Body of pancreas (tissue), 4 donors: ENCODE measurements around the gene ARHGEF17. TPM values are rescaled to one million over a fixed set of nuclear protein-coding genes. Genes with fewer than 3 reads are reported as not detected.

Source experiments
- ATAC-seq: fragments of 150-250 bp; one replicate; pipeline ENCODE4 v1.9.1; 2016
- DNase-seq, 4 donors: peaks; one replicate each; pipeline ENCODE4 v3.0.0-alpha.2; 2019
- H3K27ac ChIP-seq, 4 donors: fragments of 200-600 bp; sonication (generic); 1 replicate in 3 of 4; 2 replicates in 1 of 4; pipeline versions ENCODE4 v1.5.1 to v1.6.1; 2016 to 2019; ENCODE audit warnings: mild to moderate bottlenecking in 1 of 4, mixed read lengths in 1 of 4, moderate library complexity in 1 of 4
- H3K27me3 ChIP-seq, 2 donors: fragments of 200-600 bp; sonication (generic); one replicate each; pipeline ENCODE4 v1.6.0; 2016; ENCODE audit warnings: mild to moderate bottlenecking in 1 of 2
- H3K36me3 ChIP-seq, 2 donors: fragments of 200-600 bp; sonication (generic); replicated peaks in 1 of 2; 2 replicates each; pipeline ENCODE4 v1.5.1; 2016; ENCODE audit warnings: low read depth in 2 of 2; ENCODE audit not compliant: insufficient read depth in 1 of 2
- H3K4me1 ChIP-seq: fragments of 200-600 bp; sonication (generic); one replicate; pipeline ENCODE4 v1.6.0; 2016
- H3K4me3 ChIP-seq, 2 donors: fragments of 200-600 bp; sonication (generic); 1 replicate in 1 of 2; 2 replicates in 1 of 2; pipeline ENCODE4 v1.5.1; 2016 to 2019
- H3K9me3 ChIP-seq, 3 donors: fragments of 200-600 bp; sonication (generic); 1 replicate in 2 of 3; 2 replicates in 1 of 3; pipeline ENCODE4 v1.5.1; 2016
- POLR2A ChIP-seq, 3 donors: fragments of 450-650 bp; IDR thresholded peaks; one replicate each; pipeline ENCODE4 v1.6.1; 2016; ENCODE audit warnings: antibody characterized with exemption in 3 of 3, mild to moderate bottlenecking in 2 of 3
- WGBS, 2 donors: methylation state at CpG; one replicate each; pipeline ENCODE4 v1.1.5; 2017; 5-methylcytosine and 5-hydroxymethylcytosine counted together
- intact Hi-C: fragments of 100-400 bp; cut with DNase I; formaldehyde crosslinking; loops from one replicate; pipeline ENCODE4 v1.15.1; 2023
- total RNA-seq, 2 donors: library from RNA; depleted of rRNA; stranded (reverse); fragments of >200 nt; gene quantifications; one replicate each; pipeline ENCODE4 v1.1.0, GENCODE V29; 2016
- TF ChIP-seq, protein P1 (sequence below), 7 experiments: fragments of 450-650 bp in 4 of 7; fragments of 200-600 bp in 3 of 7; sonication (generic) in 3 of 7; IDR thresholded peaks; one replicate each; pipeline ENCODE4 v1.5.1; 2016 to 2019; ENCODE audit warnings: antibody characterized with exemption in 7 of 7

ARHGEF17 gene
- total RNA-seq, 2 donors from 2014 or later = 19.2 to 28.0 TPM

DNA sequence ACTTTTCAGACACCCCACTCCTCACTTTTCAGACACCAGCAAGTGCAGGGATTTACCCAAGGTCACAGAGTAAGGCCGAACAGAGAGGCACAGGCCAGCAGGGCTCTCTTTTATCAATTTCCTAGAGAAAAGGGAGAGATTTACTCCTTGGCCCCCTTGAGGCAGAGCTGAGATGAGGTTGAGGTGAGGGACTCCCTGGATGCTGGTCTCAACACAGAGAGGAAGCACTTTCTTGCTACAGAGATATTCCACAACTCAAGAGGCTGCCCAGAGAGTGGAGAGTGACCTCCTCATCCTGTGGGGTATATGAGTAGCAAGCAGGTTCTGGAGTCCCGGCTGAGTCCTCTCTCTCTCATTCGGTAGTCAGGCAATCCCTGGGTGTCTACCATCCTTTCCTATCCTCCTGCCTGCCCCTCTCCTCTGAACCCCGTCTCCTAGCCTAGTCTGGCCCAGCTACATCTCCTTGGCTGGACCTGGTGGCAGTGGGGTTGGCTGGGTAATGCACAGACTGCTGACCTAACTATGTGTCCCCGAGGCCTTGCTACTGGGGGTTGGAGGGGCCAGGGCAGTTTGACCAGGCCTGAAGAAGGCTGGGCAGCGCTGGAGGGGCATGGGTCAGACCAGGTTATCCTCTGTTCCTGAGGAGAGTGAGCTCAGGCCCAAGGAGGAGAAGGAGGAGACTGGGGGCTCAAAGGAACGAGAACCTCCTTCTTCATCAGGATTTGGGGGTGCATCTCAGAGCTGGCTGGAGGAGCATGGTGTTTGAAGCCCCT is 1.8 kb upstream of the ARHGEF17 start:
- peak overlapping the region in 1 of 4 donors; percentile 85 for H3K27ac ChIP-seq
- no peak for TF ChIP-seq POLR2A (IDR thresholded peaks at IDR 0.05)
- TF ChIP-seq, protein P1, sequence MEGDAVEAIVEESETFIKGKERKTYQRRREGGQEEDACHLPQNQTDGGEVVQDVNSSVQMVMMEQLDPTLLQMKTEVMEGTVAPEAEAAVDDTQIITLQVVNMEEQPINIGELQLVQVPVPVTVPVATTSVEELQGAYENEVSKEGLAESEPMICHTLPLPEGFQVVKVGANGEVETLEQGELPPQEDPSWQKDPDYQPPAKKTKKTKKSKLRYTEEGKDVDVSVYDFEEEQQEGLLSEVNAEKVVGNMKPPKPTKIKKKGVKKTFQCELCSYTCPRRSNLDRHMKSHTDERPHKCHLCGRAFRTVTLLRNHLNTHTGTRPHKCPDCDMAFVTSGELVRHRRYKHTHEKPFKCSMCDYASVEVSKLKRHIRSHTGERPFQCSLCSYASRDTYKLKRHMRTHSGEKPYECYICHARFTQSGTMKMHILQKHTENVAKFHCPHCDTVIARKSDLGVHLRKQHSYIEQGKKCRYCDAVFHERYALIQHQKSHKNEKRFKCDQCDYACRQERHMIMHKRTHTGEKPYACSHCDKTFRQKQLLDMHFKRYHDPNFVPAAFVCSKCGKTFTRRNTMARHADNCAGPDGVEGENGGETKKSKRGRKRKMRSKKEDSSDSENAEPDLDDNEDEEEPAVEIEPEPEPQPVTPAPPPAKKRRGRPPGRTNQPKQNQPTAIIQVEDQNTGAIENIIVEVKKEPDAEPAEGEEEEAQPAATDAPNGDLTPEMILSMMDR (IDR thresholded peaks at IDR 0.05) = no peak
- H3K4me3 ChIP-seq = no peak overlapping the region
- intact Hi-C loops = no loop called here
- DNase-seq (no peak), ATAC-seq (no peak)
- H3K27me3 ChIP-seq = no peaks in the 10 kb centered on the region
- peaks cover 28% of the 10 kb centered on the region for H3K4me1 ChIP-seq
- WGBS, 2 donors = 61 to 69% methylated on average over 6 to 7 of the region's 7 CpGs
- H3K36me3 ChIP-seq = no peaks in the 10 kb centered on the region
- H3K9me3 ChIP-seq = no peaks in the 10 kb centered on the region

DNA sequence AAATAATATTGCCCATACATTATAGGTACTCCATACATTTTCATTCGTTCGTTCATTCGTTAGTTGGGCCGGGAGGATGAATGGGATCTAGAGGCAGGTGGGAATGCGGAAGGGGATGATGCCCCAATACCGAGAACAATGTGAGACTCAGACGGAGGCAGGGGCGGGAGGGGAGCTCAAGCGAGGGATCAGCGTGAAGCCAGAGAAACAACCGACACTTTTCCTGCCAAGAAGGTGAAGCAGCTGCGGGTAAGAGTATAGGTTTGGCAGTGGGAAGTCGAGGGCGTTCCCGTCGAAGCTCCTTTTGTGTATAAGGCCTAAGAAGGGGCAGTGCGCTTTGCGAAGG is 1.1 kb upstream of the ARHGEF17 start:
- intact Hi-C loops = no loop called here
- 11 to 16% methylated on average over 18 of the region's 18 CpGs for WGBS, 2 donors
- H3K4me1 ChIP-seq = peaks cover 34% of the 10 kb centered on the region

DNA sequence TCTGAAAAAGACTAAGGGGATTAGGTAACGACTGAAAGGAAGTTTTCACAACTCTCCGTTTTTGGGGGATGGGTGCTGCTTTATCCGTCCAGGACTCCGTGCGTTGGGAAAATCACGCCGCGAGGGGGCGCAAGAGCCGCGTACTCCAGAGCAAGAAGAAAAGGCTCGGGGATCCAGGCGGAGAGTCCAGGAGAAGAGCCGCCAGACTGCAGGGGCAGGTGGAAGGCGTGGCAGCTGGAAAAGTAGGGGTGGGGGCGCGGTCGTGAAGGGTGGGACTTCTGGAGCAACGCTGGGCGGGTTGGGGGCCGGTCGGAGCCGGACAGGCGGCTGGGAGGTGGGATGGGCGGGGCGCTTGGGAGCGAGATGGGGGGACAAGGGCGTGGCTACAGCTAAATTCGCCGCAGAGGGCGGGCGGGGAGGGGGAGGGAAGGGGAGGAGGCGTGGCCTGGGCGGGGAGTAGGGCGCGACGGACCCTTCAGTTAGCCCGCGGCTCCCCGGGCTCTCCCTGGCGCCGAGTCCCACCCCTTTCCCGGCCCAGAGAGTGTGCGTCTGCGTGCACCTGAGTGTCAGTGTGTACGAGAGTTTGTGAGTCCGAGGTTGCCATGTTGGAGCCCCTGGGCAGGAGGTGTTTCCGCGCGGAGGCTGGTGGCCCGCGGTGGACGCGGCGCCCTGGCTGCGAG is 613 bp upstream of the ARHGEF17 start:
- TF ChIP-seq, protein P1 (IDR thresholded peaks at IDR 0.05) = peak; percentile 77 to 97 (median 95)
- TF ChIP-seq POLR2A (IDR thresholded peaks at IDR 0.05) = peak; percentile 38 to 76 (median 63)
- Histone ChIP-seq H3K4me1 (peaks cover 39% of the 10 kb centered on the region), H3K36me3 (no peaks in the 10 kb centered on the region), H3K27ac (peak overlapping the region; percentile 71 to 96 (median 90)), H3K27me3 (no peaks in the 10 kb centered on the region), H3K9me3 (no peaks in the 10 kb centered on the region), H3K4me3 (peak overlapping the region; percentile 37 to 45)
- peak; percentile 73 for ATAC-seq
- intact Hi-C loops = no loop called here
- WGBS, 2 donors = 0% methylated on average over 24 to 53 of the region's 56 CpGs
- DNase-seq = peak; percentile 96 to 99 (median 98)

More for the DNA sequence above, 1.1 kb upstream of the ARHGEF17 start:
- ATAC-seq = peak; percentile 1
- H3K36me3 ChIP-seq = no peaks in the 10 kb centered on the region
- DNase-seq = peak in 1 of 4 donors; percentile 42
- H3K27ac ChIP-seq = peak overlapping the region in 3 of 4 donors; percentile 74 to 96 (median 85)
- H3K9me3 ChIP-seq = no peaks in the 10 kb centered on the region
- H3K4me3 ChIP-seq = no peak overlapping the region
- TF ChIP-seq POLR2A (IDR thresholded peaks at IDR 0.05) = peak in 1 of 3 donors; percentile 6
- TF ChIP-seq, protein P1 (IDR thresholded peaks at IDR 0.05) = no peak
- no peaks in the 10 kb centered on the region for H3K27me3 ChIP-seq

DNA sequence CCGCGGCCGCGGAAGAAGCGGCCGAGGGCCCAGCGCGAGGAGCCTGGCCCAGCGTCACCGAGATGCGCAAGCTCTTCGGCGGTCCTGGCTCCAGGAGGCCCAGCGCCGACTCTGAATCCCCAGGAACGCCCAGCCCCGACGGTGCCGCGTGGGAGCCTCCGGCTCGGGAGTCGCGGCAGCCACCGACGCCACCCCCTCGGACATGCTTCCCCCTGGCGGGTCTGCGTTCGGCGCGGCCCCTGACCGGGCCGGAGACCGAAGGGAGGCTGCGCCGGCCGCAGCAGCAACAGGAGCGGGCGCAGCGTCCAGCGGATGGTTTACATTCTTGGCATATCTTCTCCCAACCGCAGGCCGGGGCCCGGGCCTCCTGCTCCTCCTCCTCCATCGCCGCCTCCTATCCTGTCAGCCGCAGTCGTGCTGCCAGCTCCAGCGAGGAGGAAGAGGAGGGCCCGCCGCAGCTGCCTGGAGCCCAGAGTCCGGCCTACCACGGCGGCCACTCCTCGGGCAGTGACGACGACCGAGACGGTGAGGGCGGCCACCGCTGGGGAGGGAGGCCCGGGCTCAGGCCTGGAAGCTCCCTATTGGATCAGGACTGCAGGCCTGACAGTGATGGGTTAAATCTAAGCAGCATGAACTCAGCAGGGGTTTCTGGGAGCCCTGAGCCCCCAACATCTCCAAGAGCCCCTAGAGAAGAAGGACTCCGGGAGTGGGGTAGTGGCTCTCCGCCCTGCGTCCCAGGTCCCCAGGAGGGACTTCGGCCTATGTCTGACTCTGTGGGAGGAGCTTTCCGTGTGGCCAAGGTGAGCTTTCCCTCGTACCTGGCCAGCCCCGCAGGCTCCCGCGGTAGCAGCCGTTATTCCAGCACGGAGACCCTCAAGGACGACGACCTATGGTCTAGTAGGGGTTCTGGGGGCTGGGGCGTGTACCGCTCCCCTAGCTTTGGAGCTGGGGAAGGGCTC is 1.2 kb downstream of the ARHGEF17 start:
- no peaks in the 10 kb centered on the region for H3K27me3 ChIP-seq
- peak; percentile 74 to 83 (median 76) for TF ChIP-seq POLR2A (IDR thresholded peaks at IDR 0.05)
- TF ChIP-seq, protein P1 (IDR thresholded peaks at IDR 0.05) = no peak
- no peaks in the 10 kb centered on the region for H3K36me3 ChIP-seq
- intact Hi-C loops = no loop called here
- H3K9me3 ChIP-seq = no peaks in the 10 kb centered on the region
- H3K27ac ChIP-seq = peak overlapping the region; percentile 71 to 96 (median 90)
- peaks cover 56% of the 10 kb centered on the region for H3K4me1 ChIP-seq
- peak; percentile 53 for ATAC-seq
- peak; percentile 65 to 86 (median 80) for DNase-seq
- WGBS, 2 donors = 18 to 44% methylated on average over 12 to 74 of the region's 78 CpGs
- H3K4me3 ChIP-seq = peak overlapping the region; percentile 34 to 45
